ENCODE measurements around the gene ARHGAP40.

- TF ChIP-seq POLR2AphosphoS5 (IDR thresholded peaks at IDR 0.05): no peak
- TF ChIP-seq CTCF (IDR thresholded peaks at IDR 0.05): no peak
- TF ChIP-seq POLR2A (IDR thresholded peaks at IDR 0.05): no peak
Measured at GRCh38 chr20:38585404-38586180, 16.0 kb upstream of the ARHGAP40 start.
